ENCODE data around the gene FGF21. TPM values are rescaled to one million over a fixed set of nuclear protein-coding genes. Genes with fewer than 3 reads are reported as not detected.
A peak's percentile ranks its signal among the peaks of the same experiment; 100 is the strongest.

The FGF21 gene
- total RNA-seq, 1 experiment from 2014 or later = 3.0 TPM

DNA sequence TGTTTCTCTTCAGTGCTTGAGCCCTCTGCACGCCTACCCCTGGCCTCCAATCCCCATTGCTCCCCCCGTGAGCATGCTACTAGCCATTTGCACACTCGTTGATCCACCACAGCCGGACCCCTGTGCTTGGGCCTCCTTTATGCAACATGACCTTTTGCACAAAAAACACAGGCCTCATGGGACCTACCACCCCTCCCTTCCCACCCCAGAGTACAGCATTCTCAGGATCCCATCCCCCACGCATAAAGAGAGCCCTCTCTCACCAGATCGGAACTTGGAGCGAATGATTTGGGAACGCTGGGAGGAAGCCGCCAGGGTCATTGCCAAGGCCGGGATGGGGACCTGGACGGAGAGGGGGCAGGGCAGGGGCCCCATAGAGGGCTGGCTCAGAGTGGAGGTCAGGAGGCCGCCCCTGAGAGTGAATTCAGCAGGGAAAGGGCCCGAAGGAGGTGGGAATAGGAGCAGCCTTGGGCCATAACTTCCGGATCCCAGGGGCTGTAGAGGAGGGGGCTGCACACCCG, 36.6 kb upstream of the FGF21 start:
- Histone ChIP-seq H3K4me3 (ENCODE audit: low read depth, low read length) (no peak overlapping the region), H3K27me3 (replicated peaks; ENCODE audit: control insufficient read depth, insufficient read depth, low read length) (no peaks in the 10 kb centered on the region), H3K9me3 (no peaks in the 10 kb centered on the region), H3K4me1 (peaks cover 16% of the 10 kb centered on the region), H3K36me3 (ENCODE audit: control insufficient read depth, insufficient read depth, low read length) (no peaks in the 10 kb centered on the region)
- no peak for DNase-seq
- Mint-ChIP-seq H3K9me3 (ENCODE audit: unreplicated experiment) (no peaks in the 10 kb centered on the region), H3K4me3 (ENCODE audit: unreplicated experiment) (peak overlapping the region; percentile 36), H3K4me1 (ENCODE audit: low read depth, unreplicated experiment) (peaks cover 30% of the 10 kb centered on the region), H3K36me3 (ENCODE audit: insufficient read depth, unreplicated experiment) (peaks cover 33% of the 10 kb centered on the region), H3K27me3 (ENCODE audit: insufficient read depth, unreplicated experiment) (no peaks in the 10 kb centered on the region), H3K27ac (ENCODE audit: unreplicated experiment) (no peak overlapping the region)
- no TSS peak for BruUV-seq (replicated peaks)
- POLR2A ChIA-PET = no interaction called here
- intact Hi-C loops (cut with micrococcal nuclease; ENCODE audit: unreplicated experiment) = no loop called here
- CTCF ChIA-PET = no interaction called here
- TF ChIP-seq, protein P1, sequence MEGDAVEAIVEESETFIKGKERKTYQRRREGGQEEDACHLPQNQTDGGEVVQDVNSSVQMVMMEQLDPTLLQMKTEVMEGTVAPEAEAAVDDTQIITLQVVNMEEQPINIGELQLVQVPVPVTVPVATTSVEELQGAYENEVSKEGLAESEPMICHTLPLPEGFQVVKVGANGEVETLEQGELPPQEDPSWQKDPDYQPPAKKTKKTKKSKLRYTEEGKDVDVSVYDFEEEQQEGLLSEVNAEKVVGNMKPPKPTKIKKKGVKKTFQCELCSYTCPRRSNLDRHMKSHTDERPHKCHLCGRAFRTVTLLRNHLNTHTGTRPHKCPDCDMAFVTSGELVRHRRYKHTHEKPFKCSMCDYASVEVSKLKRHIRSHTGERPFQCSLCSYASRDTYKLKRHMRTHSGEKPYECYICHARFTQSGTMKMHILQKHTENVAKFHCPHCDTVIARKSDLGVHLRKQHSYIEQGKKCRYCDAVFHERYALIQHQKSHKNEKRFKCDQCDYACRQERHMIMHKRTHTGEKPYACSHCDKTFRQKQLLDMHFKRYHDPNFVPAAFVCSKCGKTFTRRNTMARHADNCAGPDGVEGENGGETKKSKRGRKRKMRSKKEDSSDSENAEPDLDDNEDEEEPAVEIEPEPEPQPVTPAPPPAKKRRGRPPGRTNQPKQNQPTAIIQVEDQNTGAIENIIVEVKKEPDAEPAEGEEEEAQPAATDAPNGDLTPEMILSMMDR (IDR thresholded peaks at IDR 0.05; ENCODE audit: insufficient read depth in 1 of 2, low read depth in 1 of 2, low read length in 1 of 2, severe bottlenecking in 1 of 2, unreplicated experiment in 1 of 2) = no peak

DNA sequence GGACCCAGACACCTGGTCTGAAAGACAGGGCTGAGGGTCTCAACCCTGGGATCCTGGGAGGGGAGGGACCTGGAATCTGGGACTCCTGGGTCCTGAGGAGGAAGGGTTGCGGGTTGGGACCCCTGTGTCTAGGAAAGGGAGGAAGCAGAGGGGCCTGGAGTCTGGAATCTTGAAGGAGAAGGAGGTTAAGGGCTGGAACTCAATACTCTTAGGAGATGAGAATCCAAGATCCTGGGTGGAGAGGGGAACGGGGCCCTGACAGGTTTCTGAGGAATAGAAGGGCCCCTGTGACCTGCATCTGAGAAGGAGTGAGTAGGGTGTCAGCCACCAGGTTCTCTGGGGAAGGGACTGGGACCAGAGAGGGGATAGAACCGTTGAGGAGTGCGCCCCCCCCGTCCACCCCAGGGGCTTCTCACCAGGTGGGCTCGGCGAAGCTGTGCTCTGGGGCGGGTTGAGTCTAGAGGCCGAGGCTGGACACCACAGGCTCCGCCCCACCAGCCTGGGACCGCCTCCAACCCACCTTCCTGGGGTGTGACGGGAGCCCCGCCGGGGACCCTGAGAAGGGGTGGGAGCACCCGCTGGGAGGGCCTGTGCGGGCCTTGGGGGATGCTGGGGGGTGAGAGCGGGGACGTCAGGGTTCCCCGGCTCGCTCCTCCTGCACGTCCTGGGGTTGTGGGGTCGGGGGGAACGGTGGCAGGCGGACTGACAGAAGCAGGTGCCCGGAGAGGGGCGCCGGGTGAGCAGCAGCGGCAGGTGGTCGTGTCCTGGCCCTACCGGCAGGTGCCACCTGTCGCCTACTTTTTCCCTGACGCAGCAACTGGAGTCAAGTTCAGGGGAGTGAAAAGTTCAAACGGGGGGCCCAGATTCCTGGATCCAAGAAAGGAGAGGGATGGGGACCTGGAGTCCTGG, 35.8 kb upstream of the FGF21 start, which contains the start of gene MAMSTR:
TSS of gene MAMSTR (minus strand) at position 463 of the 909 bp plus-strand sequence. CDS start 694 bp downstream, outside the sequence.
- intact Hi-C loops (cut with micrococcal nuclease; ENCODE audit: unreplicated experiment) = loop anchor here (1.0 kb wide), 1 partner anchor 19 kb away; no protein-coding TSS in a partner anchor
- Mint-ChIP-seq H3K4me3 (ENCODE audit: unreplicated experiment) (peak within 1 kb of the TSS; percentile 92), H3K9me3 (ENCODE audit: unreplicated experiment) (no peaks in the 10 kb centered on the region), H3K27me3 (ENCODE audit: insufficient read depth, unreplicated experiment) (no peaks in the 10 kb centered on the region), H3K27ac (ENCODE audit: unreplicated experiment) (peak within 1 kb of the TSS; percentile 97), H3K36me3 (ENCODE audit: insufficient read depth, unreplicated experiment) (peaks cover 27% of the 10 kb centered on the region), H3K4me1 (ENCODE audit: low read depth, unreplicated experiment) (peaks cover 27% of the 10 kb centered on the region)
- Histone ChIP-seq H3K9me3 (no peaks in the 10 kb centered on the region), H3K36me3 (ENCODE audit: control insufficient read depth, insufficient read depth, low read length) (no peaks in the 10 kb centered on the region), H3K4me3 (ENCODE audit: low read depth, low read length) (peak within 1 kb of the TSS; percentile 79), H3K27me3 (replicated peaks; ENCODE audit: control insufficient read depth, insufficient read depth, low read length) (no peaks in the 10 kb centered on the region), H3K4me1 (peaks cover 16% of the 10 kb centered on the region)
- ChIA-PET CTCF (interaction anchor here (1.3 kb wide), 1 partner anchor 20 kb away, joined by 8 read pairs; no protein-coding TSS in a partner anchor), POLR2A (no interaction called here)
- TF ChIP-seq, protein P1 (IDR thresholded peaks at IDR 0.05; ENCODE audit: insufficient read depth in 1 of 2, low read depth in 1 of 2, low read length in 1 of 2, severe bottlenecking in 1 of 2, unreplicated experiment in 1 of 2) = no peak
- no TSS peak for BruUV-seq (replicated peaks)
- no peak for DNase-seq

DNA sequence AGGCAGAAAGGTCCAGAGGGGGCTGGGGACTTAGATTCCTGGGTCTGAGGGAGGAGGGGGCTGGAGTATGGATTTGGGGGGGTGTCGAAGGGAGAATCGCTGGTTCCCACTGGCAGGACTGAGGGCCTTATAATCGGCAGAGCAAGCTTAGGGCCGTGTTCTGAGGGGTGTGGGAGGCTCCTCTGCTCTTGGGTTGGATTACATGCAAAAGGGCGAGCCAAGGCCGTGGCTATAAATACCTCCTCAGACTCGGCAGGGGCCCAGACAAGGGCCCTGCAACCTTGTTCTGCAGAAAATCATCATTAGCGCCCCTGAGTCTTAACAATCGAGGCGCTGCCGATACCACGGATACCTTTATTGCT, 35.1 kb upstream of the FGF21 start:
- CTCF ChIA-PET = interaction anchor here (0.6 to 1.4 kb wide), 5 partner anchors 13 to 75 kb away, joined by 3 to 8 read pairs (median 5); partner anchors contain the start of gene CA11

More for the DNA sequence above, 35.1 kb upstream of the FGF21 start:
- no TSS peak for BruUV-seq (replicated peaks)
- Histone ChIP-seq H3K9me3 (no peaks in the 10 kb centered on the region), H3K36me3 (ENCODE audit: control insufficient read depth, insufficient read depth, low read length) (no peaks in the 10 kb centered on the region), H3K27me3 (replicated peaks; ENCODE audit: control insufficient read depth, insufficient read depth, low read length) (no peaks in the 10 kb centered on the region), H3K4me3 (ENCODE audit: low read depth, low read length) (peak overlapping the region; percentile 15; the same call in 1 of the 2 replicates), H3K4me1 (peaks cover 10% of the 10 kb centered on the region)
- Mint-ChIP-seq H3K27ac (ENCODE audit: unreplicated experiment) (peak overlapping the region; percentile 97), H3K4me1 (ENCODE audit: low read depth, unreplicated experiment) (peaks cover 25% of the 10 kb centered on the region), H3K9me3 (ENCODE audit: unreplicated experiment) (no peaks in the 10 kb centered on the region), H3K36me3 (ENCODE audit: insufficient read depth, unreplicated experiment) (peaks cover 26% of the 10 kb centered on the region), H3K27me3 (ENCODE audit: insufficient read depth, unreplicated experiment) (no peaks in the 10 kb centered on the region), H3K4me3 (ENCODE audit: unreplicated experiment) (peak overlapping the region; percentile 92)
- TF ChIP-seq, protein P1 (IDR thresholded peaks at IDR 0.05; ENCODE audit: insufficient read depth in 1 of 2, low read depth in 1 of 2, low read length in 1 of 2, severe bottlenecking in 1 of 2, unreplicated experiment in 1 of 2) = no peak
- intact Hi-C loops (cut with micrococcal nuclease; ENCODE audit: unreplicated experiment) = loop anchor here (1.0 kb wide), 1 partner anchor 18 kb away; no protein-coding TSS in a partner anchor
- POLR2A ChIA-PET = interaction anchor here (0.5 to 1.0 kb wide), 6 partner anchors 12 to 485 kb away, joined by 3 to 8 read pairs (median 3); partner anchors contain the start of genes FUT2 and SPHK2
- DNase-seq = no peak
